Hippocampal formation (tissue), 2 donors: ENCODE data around the gene ATRN.
"Not testable (repeated sequence)": the region's sequence is repeated elsewhere in the genome, so short reads cannot be mapped to it uniquely, and the experiment has no call there.

ENCODE experiments used
- DNase-seq, 2 donors: peaks; one replicate each; lab custom pipeline; 2025; lab: John Stamatoyannopoulos, UW

ATRN gene

GRCh38 chr20:3515379-3516170 lies 44.8 kb downstream of the ATRN start:
- no peak for DNase-seq

- no peak for DNase-seq
These were observed 51.3 kb downstream of the ATRN start for GRCh38 chr20:3521852-3522740.

- not testable (repeated sequence) for DNase-seq
These were observed 53.9 kb downstream of the ATRN start for GRCh38 chr20:3524696-3525095.

GRCh38 chr20:3532089-3532615 lies 61.3 kb downstream of the ATRN start:
- no peak for DNase-seq

GRCh38 chr20:3537733-3538132 lies 66.9 kb downstream of the ATRN start:
- not testable (repeated sequence) for DNase-seq

GRCh38 chr20:3539311-3540107 lies 68.7 kb downstream of the ATRN start:
- no peak for DNase-seq

GRCh38 chr20:3541887-3542721 lies 71.3 kb downstream of the ATRN start:
- DNase-seq: no peak

GRCh38 chr20:3543901-3544507 lies 73.2 kb downstream of the ATRN start:
- DNase-seq: no peak

- no peak for DNase-seq
These were observed 74.6 kb downstream of the ATRN start for GRCh38 chr20:3545401-3545925.

GRCh38 chr20:3547906-3548305 lies 77.1 kb downstream of the ATRN start:
- DNase-seq: no peak

GRCh38 chr20:3550837-3551236 lies 80.0 kb downstream of the ATRN start:
- DNase-seq: no peak

GRCh38 chr20:3551681-3552434 lies 81.0 kb downstream of the ATRN start:
- DNase-seq: no peak

GRCh38 chr20:3553663-3554062 lies 82.8 kb downstream of the ATRN start:
- DNase-seq: no peak

GRCh38 chr20:3557237-3557785 lies 86.5 kb downstream of the ATRN start:
- peak in 1 of 2 donors; percentile 10 for DNase-seq

- DNase-seq: no peak
These were observed 88.4 kb downstream of the ATRN start for GRCh38 chr20:3559231-3559630.

- peak in 1 of 2 donors; percentile 5 for DNase-seq
These were observed 88.8 kb downstream of the ATRN start for GRCh38 chr20:3559637-3560036.

- no peak for DNase-seq
These were observed 89.3 kb downstream of the ATRN start for GRCh38 chr20:3560162-3560561.

GRCh38 chr20:3560578-3560977 lies 89.8 kb downstream of the ATRN start:
- DNase-seq: no peak

GRCh38 chr20:3563133-3563532 lies 92.3 kb downstream of the ATRN start:
- no peak for DNase-seq
